SK-N-SH (cell line): ENCODE measurements around the gene TCEANC.

ENCODE experiments used
- ELF1 ChIP-seq: IDR thresholded peaks from 2 replicates; pipeline ENCODE4 v1.4.0; 2012
- GABPA ChIP-seq: IDR thresholded peaks from 2 replicates; pipeline ENCODE4 v1.4.0; 2012; ENCODE audit warnings: low read depth, mild to moderate bottlenecking
- MXI1 ChIP-seq: IDR thresholded peaks from 2 replicates; pipeline ENCODE4 v1.6.1; 2012; ENCODE audit warnings: mild to moderate bottlenecking, low read depth, low read length, improper control_type of control experiment
- NRF1 ChIP-seq: IDR thresholded peaks from 2 replicates; pipeline ENCODE4 v1.6.1; 2012; ENCODE audit warnings: low read depth, mild to moderate bottlenecking, low read length
- RAD21 ChIP-seq: IDR thresholded peaks from 2 replicates; pipeline ENCODE4 v1.6.1; 2012; ENCODE audit warnings: mild to moderate bottlenecking, low read length
- TAF1 ChIP-seq: IDR thresholded peaks from 2 replicates; pipeline ENCODE4 v1.6.1; 2012; ENCODE audit warnings: low read depth, mild to moderate bottlenecking, low read length, moderate library complexity, borderline replicate concordance
- YY1 ChIP-seq: IDR thresholded peaks from 2 replicates; pipeline ENCODE4 v1.4.0; 2012; ENCODE audit warnings: low read depth, mild to moderate bottlenecking
- TF ChIP-seq, protein P1 (sequence below): fragments of 200-600 bp; sonication (generic); IDR thresholded peaks from 2 replicates; pipeline ENCODE4 v1.6.1; 2017; ENCODE audit warnings: antibody characterized with exemption, mild to moderate bottlenecking, moderate library complexity
- TF ChIP-seq, protein P2 (sequence below): IDR thresholded peaks from 2 replicates; pipeline ENCODE4 v1.6.1; 2012; ENCODE audit warnings: mild to moderate bottlenecking, low read depth, low read length, moderate library complexity
- TF ChIP-seq, protein P3 (sequence below): IDR thresholded peaks from 2 replicates; pipeline ENCODE4 v1.4.0; 2012; ENCODE audit warnings: low read depth, borderline replicate concordance

DNA sequence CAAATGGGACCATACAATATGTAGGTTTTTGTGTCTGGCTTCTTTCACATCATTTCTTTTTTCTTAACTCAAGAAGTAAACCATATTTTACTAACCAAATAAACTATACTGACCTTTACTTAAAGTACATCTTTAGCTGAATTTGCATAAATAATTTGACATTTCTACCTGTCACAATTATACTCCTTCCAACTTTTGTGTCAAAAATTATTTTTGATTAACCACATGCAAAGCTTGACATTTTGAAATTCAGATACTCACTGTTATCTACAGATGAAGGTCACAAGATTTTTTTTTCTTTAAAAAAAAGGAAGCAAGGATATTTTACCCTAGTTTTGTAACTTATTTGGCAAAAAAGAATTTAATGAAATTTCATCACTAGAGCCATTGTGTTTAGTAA is 23.9 kb downstream of the TCEANC start:
- TF ChIP-seq GABPA (no peak), RAD21 (no peak), TAF1 (no peak), NRF1 (no peak), ELF1 (no peak), YY1 (no peak), MXI1 (no peak)
- TF ChIP-seq, protein P1, sequence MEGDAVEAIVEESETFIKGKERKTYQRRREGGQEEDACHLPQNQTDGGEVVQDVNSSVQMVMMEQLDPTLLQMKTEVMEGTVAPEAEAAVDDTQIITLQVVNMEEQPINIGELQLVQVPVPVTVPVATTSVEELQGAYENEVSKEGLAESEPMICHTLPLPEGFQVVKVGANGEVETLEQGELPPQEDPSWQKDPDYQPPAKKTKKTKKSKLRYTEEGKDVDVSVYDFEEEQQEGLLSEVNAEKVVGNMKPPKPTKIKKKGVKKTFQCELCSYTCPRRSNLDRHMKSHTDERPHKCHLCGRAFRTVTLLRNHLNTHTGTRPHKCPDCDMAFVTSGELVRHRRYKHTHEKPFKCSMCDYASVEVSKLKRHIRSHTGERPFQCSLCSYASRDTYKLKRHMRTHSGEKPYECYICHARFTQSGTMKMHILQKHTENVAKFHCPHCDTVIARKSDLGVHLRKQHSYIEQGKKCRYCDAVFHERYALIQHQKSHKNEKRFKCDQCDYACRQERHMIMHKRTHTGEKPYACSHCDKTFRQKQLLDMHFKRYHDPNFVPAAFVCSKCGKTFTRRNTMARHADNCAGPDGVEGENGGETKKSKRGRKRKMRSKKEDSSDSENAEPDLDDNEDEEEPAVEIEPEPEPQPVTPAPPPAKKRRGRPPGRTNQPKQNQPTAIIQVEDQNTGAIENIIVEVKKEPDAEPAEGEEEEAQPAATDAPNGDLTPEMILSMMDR = no peak
- TF ChIP-seq, protein P2, sequence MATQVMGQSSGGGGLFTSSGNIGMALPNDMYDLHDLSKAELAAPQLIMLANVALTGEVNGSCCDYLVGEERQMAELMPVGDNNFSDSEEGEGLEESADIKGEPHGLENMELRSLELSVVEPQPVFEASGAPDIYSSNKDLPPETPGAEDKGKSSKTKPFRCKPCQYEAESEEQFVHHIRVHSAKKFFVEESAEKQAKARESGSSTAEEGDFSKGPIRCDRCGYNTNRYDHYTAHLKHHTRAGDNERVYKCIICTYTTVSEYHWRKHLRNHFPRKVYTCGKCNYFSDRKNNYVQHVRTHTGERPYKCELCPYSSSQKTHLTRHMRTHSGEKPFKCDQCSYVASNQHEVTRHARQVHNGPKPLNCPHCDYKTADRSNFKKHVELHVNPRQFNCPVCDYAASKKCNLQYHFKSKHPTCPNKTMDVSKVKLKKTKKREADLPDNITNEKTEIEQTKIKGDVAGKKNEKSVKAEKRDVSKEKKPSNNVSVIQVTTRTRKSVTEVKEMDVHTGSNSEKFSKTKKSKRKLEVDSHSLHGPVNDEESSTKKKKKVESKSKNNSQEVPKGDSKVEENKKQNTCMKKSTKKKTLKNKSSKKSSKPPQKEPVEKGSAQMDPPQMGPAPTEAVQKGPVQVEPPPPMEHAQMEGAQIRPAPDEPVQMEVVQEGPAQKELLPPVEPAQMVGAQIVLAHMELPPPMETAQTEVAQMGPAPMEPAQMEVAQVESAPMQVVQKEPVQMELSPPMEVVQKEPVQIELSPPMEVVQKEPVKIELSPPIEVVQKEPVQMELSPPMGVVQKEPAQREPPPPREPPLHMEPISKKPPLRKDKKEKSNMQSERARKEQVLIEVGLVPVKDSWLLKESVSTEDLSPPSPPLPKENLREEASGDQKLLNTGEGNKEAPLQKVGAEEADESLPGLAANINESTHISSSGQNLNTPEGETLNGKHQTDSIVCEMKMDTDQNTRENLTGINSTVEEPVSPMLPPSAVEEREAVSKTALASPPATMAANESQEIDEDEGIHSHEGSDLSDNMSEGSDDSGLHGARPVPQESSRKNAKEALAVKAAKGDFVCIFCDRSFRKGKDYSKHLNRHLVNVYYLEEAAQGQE = no peak
- TF ChIP-seq, protein P3, sequence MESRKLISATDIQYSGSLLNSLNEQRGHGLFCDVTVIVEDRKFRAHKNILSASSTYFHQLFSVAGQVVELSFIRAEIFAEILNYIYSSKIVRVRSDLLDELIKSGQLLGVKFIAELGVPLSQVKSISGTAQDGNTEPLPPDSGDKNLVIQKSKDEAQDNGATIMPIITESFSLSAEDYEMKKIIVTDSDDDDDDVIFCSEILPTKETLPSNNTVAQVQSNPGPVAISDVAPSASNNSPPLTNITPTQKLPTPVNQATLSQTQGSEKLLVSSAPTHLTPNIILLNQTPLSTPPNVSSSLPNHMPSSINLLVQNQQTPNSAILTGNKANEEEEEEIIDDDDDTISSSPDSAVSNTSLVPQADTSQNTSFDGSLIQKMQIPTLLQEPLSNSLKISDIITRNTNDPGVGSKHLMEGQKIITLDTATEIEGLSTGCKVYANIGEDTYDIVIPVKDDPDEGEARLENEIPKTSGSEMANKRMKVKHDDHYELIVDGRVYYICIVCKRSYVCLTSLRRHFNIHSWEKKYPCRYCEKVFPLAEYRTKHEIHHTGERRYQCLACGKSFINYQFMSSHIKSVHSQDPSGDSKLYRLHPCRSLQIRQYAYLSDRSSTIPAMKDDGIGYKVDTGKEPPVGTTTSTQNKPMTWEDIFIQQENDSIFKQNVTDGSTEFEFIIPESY = no peak
